ENCODE measurements around the gene AP2A1. TPM values are rescaled to one million over a fixed set of nuclear protein-coding genes. Genes with fewer than 3 reads are reported as not detected.

Gene AP2A1
- total and polyA plus RNA-seq, 4 donors, result 20.1 to 123 (median 57.5) TPM

GRCh38 chr19:49853852-49854377 is 87.1 kb downstream of the AP2A1 start:
- Histone ChIP-seq H3K9ac (ENCODE audit: low read depth in 1 of 2, low read length in 2 of 2) (no peak overlapping the region), H3K27me3 (ENCODE audit: control insufficient read depth in 4 of 4, insufficient read depth in 4 of 4, low read length in 3 of 4) (no peaks in the 10 kb centered on the region), H3K9me3 (ENCODE audit: control insufficient read depth in 4 of 4, low read length in 3 of 4) (no peaks in the 10 kb centered on the region), H3K27ac (ENCODE audit: low read depth in 1 of 2, low read length in 2 of 2) (no peak overlapping the region), H3K4me3 (ENCODE audit: low read depth in 1 of 3, low read length in 3 of 3) (no peak overlapping the region), H3K36me3 (ENCODE audit: control insufficient read depth in 4 of 4, insufficient read depth in 3 of 4, low read depth in 1 of 4, low read length in 3 of 4) (peaks cover 0 to 24% (median 3%) of the 10 kb centered on the region in 4 donors), H3K4me1 (ENCODE audit: control insufficient read depth in 4 of 4, insufficient read depth in 4 of 4, low read length in 3 of 4) (peaks cover 3 to 19% (median 13%) of the 10 kb centered on the region in 4 donors)
- WGBS, result 93% methylated on average over 10 of the region's 10 CpGs
- no peak for TF ChIP-seq ZBTB33 (IDR thresholded peaks at IDR 0.05)
- TF ChIP-seq HNF4A (conservative IDR thresholded peaks at IDR 0.05), result no peak
- no peak for TF ChIP-seq GABPA (IDR thresholded peaks at IDR 0.05 in 1 of 2, conservative IDR thresholded peaks at IDR 0.05 in 1 of 2)
- TF ChIP-seq CTCF (IDR thresholded peaks at IDR 0.05; ENCODE audit: low read depth, low read length, missing input control), result no peak
- TF ChIP-seq MAX (IDR thresholded peaks at IDR 0.05), result no peak
- no peak for TF ChIP-seq SP1 (IDR thresholded peaks at IDR 0.05)
- TF ChIP-seq TAF1 (conservative IDR thresholded peaks at IDR 0.05), result no peak
- no peak for TF ChIP-seq RAD21 (IDR thresholded peaks at IDR 0.05)
- TF ChIP-seq EGR1 (IDR thresholded peaks at IDR 0.05; ENCODE audit: low read depth in 2 of 2), result no peak
- no peak for TF ChIP-seq NR2F2 (IDR thresholded peaks at IDR 0.05)
- TF ChIP-seq FOXA1 (IDR thresholded peaks at IDR 0.05), result no peak
- TF ChIP-seq YY1 (IDR thresholded peaks at IDR 0.05), result no peak
- DNase-seq (ENCODE audit: low spot score), result no peak

GRCh38 chr19:49854378-49855263 is 87.8 kb downstream of the AP2A1 start:
- no peak overlapping the region for H3K9ac ChIP-seq (ENCODE audit: low read depth in 1 of 2, low read length in 2 of 2)
- no peaks in the 10 kb centered on the region for H3K9me3 ChIP-seq (ENCODE audit: control insufficient read depth in 4 of 4, low read length in 3 of 4)
- peaks cover 3 to 19% (median 13%) of the 10 kb centered on the region in 4 donors for H3K4me1 ChIP-seq (ENCODE audit: control insufficient read depth in 4 of 4, insufficient read depth in 4 of 4, low read length in 3 of 4)
- H3K36me3 ChIP-seq (ENCODE audit: control insufficient read depth in 4 of 4, insufficient read depth in 3 of 4, low read depth in 1 of 4, low read length in 3 of 4), result peaks cover 0 to 28% (median 4%) of the 10 kb centered on the region in 4 donors
- no peak overlapping the region for H3K27ac ChIP-seq (ENCODE audit: low read depth in 1 of 2, low read length in 2 of 2)
- no peak for DNase-seq (ENCODE audit: low spot score)
- no peak overlapping the region for H3K4me3 ChIP-seq (ENCODE audit: low read depth in 1 of 3, low read length in 3 of 3)
- 92% methylated on average over 39 of the region's 39 CpGs for whole genome bisulfite sequencing
- no peaks in the 10 kb centered on the region for H3K27me3 ChIP-seq (ENCODE audit: control insufficient read depth in 4 of 4, insufficient read depth in 4 of 4, low read length in 3 of 4)
- TF ChIP-seq CTCF (IDR thresholded peaks at IDR 0.05; ENCODE audit: low read depth, low read length, missing input control), result no peak
- TF ChIP-seq TAF1 (conservative IDR thresholded peaks at IDR 0.05), result no peak
- no peak for TF ChIP-seq MAX (IDR thresholded peaks at IDR 0.05)
- TF ChIP-seq JUND (IDR thresholded peaks at IDR 0.05), result no peak
- no peak for TF ChIP-seq ATF3 (IDR thresholded peaks at IDR 0.05)
- no peak for TF ChIP-seq NR2F2 (IDR thresholded peaks at IDR 0.05)
- no peak for TF ChIP-seq FOXA1 (IDR thresholded peaks at IDR 0.05)
- no peak for TF ChIP-seq EGR1 (IDR thresholded peaks at IDR 0.05; ENCODE audit: low read depth in 2 of 2)
- TF ChIP-seq REST (IDR thresholded peaks at IDR 0.05), result no peak
- TF ChIP-seq FOXA2 (IDR thresholded peaks at IDR 0.05), result no peak
- TF ChIP-seq SP1 (IDR thresholded peaks at IDR 0.05), result no peak
- TF ChIP-seq GABPA (IDR thresholded peaks at IDR 0.05 in 1 of 2, conservative IDR thresholded peaks at IDR 0.05 in 1 of 2), result no peak
- no peak for TF ChIP-seq HNF4A (conservative IDR thresholded peaks at IDR 0.05)
- no peak for TF ChIP-seq HNF4G (IDR thresholded peaks at IDR 0.05)
- TF ChIP-seq RXRA (IDR thresholded peaks at IDR 0.05), result no peak

Data from liver (tissue), 9 donors.